GM23248 (cell line): ENCODE measurements around the gene EXOSC5.

ENCODE experiments used
- EZH2 ChIP-seq: fragments of 200-600 bp; sonication (generic); IDR thresholded peaks from 2 replicates; pipeline ENCODE4 v1.6.1; 2018; ENCODE audit warnings: antibody characterized with exemption, mild to moderate bottlenecking; ENCODE audit not compliant: insufficient read depth, poor library complexity, severe bottlenecking
- EZH2phosphoT487 ChIP-seq: fragments of 200-600 bp; sonication (generic); IDR thresholded peaks from 2 replicates; pipeline ENCODE4 v1.6.1; 2018; ENCODE audit warnings: antibody characterized with exemption, moderate library complexity, mild to moderate bottlenecking, low read depth; ENCODE audit not compliant: insufficient read depth

DNA sequence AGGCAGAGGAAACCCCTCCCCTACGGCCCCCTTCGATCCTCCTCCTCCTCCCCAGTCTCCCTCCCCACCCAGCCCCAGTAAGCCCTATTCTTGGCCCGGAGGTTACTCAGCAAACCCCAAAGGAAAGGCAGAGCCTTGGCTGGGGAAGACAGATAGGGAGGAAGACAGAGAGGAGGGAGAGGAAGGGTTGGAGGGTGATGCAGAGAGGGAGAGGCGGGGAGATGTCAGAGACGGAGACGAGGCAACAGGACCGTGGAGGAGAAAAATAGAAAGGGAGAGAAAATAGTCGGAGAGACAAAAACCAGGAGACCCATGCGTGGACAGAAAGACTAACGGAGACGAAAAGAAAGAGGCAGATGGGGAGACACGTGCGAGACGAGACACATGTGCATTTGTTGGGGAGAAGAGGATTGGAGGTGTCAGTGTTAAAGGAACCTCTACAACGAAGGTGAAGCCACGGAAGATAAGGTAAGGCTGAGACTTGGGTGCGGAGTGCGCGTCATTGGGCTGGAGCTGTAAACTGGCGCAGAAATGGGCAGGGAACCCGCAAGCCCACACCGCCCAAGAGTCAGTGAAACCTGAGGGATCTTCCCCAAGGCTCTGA, 46.3 kb downstream of the EXOSC5 start:
- TF ChIP-seq EZH2 (no peak), EZH2phosphoT487 (no peak)
